Measurements from ENCODE around the gene EFNA5. TPM values are rescaled to one million over a fixed set of nuclear protein-coding genes. Genes with fewer than 3 reads are reported as not detected.

The EFNA5 gene
- polyA plus RNA-seq, 1 of the 3 experiments (the other 2 are of a cell fraction), result 0.81 TPM

- H3K4me3 ChIP-seq (ENCODE audit: low read depth in 2 of 2, low read length in 1 of 2), result no peak overlapping the region
- no peak overlapping the region for H3K9ac ChIP-seq
- H3F3A ChIP-seq (replicated peaks; ENCODE audit: insufficient read depth), result peaks cover 8% of the 10 kb centered on the region
- no peak overlapping the region for H2AFZ ChIP-seq (ENCODE audit: low read depth)
- H4K20me1 ChIP-seq (ENCODE audit: insufficient read depth), result no peaks in the 10 kb centered on the region
- no peak overlapping the region for H3K4me2 ChIP-seq
- no peaks in the 10 kb centered on the region for H3K9me3 ChIP-seq
- no peak overlapping the region for H3K27ac ChIP-seq (ENCODE audit: low read depth in 2 of 2, low read length in 1 of 2)
- no peaks in the 10 kb centered on the region for H3K27me3 ChIP-seq (ENCODE audit: insufficient read depth)
- DNase-seq, result no peak
- POLR2A ChIA-PET, result interaction anchor here (1.1 to 1.2 kb wide), 2 partner anchors 23 to 34 kb away, joined by 3 read pairs; no protein-coding TSS in a partner anchor
- H3K36me3 ChIP-seq (replicated peaks in 1 of 2; ENCODE audit: control insufficient read depth in 1 of 2, insufficient read depth in 2 of 2, low read length in 1 of 2), result no peaks in the 10 kb centered on the region
- CTCF ChIA-PET, result interaction anchor here (0.8 to 2.6 kb wide), 5 partner anchors 10 to 136 kb away, joined by 3 to 7 read pairs (median 4); no protein-coding TSS in a partner anchor
- no peaks in the 10 kb centered on the region for H3K79me2 ChIP-seq (ENCODE audit: insufficient read depth)
- H3K9me2 ChIP-seq, result no peaks in the 10 kb centered on the region
- peaks cover 11 to 35% of the 10 kb centered on the region in 2 experiments; a peak in 3 of 4 replicates for H3K4me1 ChIP-seq (ENCODE audit: control insufficient read depth in 1 of 2, insufficient read depth in 2 of 2, low read depth in 1 of 2, low read length in 1 of 2)
- TF ChIP-seq TCF12 (IDR thresholded peaks at IDR 0.05) (0 out of 2 replicates have a peak, but pooled peaks have one; percentile 10), NFIC (IDR thresholded peaks at IDR 0.05; ENCODE audit: borderline replicate concordance) (peak; percentile 9; the same call in 1 of the 2 replicates), PBX3 (IDR thresholded peaks at IDR 0.05) (peak; percentile 38; the same call in 1 of the 2 replicates), CHD2 (IDR thresholded peaks at IDR 0.05; ENCODE audit: low read length, partially characterized antibody) (no peak), JUND (IDR thresholded peaks at IDR 0.05) (peak; percentile 34)
Observed at GRCh38 chr5:107538331-107538730, 132.4 kb downstream of the EFNA5 start.

GRCh38 chr5:107535849-107536248 is 134.9 kb downstream of the EFNA5 start:
- H3K9ac ChIP-seq, result no peak overlapping the region
- TF ChIP-seq FOXM1 (IDR thresholded peaks at IDR 0.05; ENCODE audit: low read depth), result no peak
- no peak for TF ChIP-seq TCF12 (IDR thresholded peaks at IDR 0.05)
- no peak for TF ChIP-seq GATA2 (CRISPR knock-in tag; IDR thresholded peaks at IDR 0.05)
- TF ChIP-seq MEF2A (IDR thresholded peaks at IDR 0.05; ENCODE audit: borderline replicate concordance, low read depth), result no peak
- TF ChIP-seq USF2 (IDR thresholded peaks at IDR 0.05; ENCODE audit: borderline replicate concordance, low read depth, low read length), result no peak
- TF ChIP-seq EZH2phosphoT487 (IDR thresholded peaks at IDR 0.05; ENCODE audit: borderline replicate concordance, low read depth), result no peak
- no peak for TF ChIP-seq SMC3 (IDR thresholded peaks at IDR 0.05; ENCODE audit: low read depth, low read length)
- no peak for TF ChIP-seq RFX5 (IDR thresholded peaks at IDR 0.05; ENCODE audit: low read length)
- TF ChIP-seq PBX3 (IDR thresholded peaks at IDR 0.05), result no peak
- H3F3A ChIP-seq (replicated peaks; ENCODE audit: insufficient read depth), result peaks cover 4% of the 10 kb centered on the region
- peaks cover 0 to 33% of the 10 kb centered on the region in 2 experiments; a peak in 2 of 4 replicates for H3K4me1 ChIP-seq (ENCODE audit: control insufficient read depth in 1 of 2, insufficient read depth in 2 of 2, low read depth in 1 of 2, low read length in 1 of 2)
- H3K4me2 ChIP-seq, result no peak overlapping the region
- H3K36me3 ChIP-seq (replicated peaks in 1 of 2; ENCODE audit: control insufficient read depth in 1 of 2, insufficient read depth in 2 of 2, low read length in 1 of 2), result no peaks in the 10 kb centered on the region
- WGBS (ENCODE audit: low lambda C conversion rate), result 100% methylated on average over 1 of the region's 1 CpG
- no peak for DNase-seq
- H3K27me3 ChIP-seq (ENCODE audit: insufficient read depth), result no peaks in the 10 kb centered on the region
- no peak overlapping the region for H3K4me3 ChIP-seq (ENCODE audit: low read depth in 2 of 2, low read length in 1 of 2)
- ChIA-PET CTCF (no interaction called here), POLR2A (no interaction called here)
- no peaks in the 10 kb centered on the region for H3K9me2 ChIP-seq
- no peak overlapping the region for H2AFZ ChIP-seq (ENCODE audit: low read depth)
- H4K20me1 ChIP-seq (ENCODE audit: insufficient read depth), result no peaks in the 10 kb centered on the region
- no peak overlapping the region for H3K27ac ChIP-seq (ENCODE audit: low read depth in 2 of 2, low read length in 1 of 2)
- no peaks in the 10 kb centered on the region for H3K9me3 ChIP-seq
- no peaks in the 10 kb centered on the region for H3K79me2 ChIP-seq (ENCODE audit: insufficient read depth)

Measured in SK-N-SH (cell line).